Endothelial cell of umbilical vein (primary cell): ENCODE results near the gene AIDA. TPM values are rescaled to one million over a fixed set of nuclear protein-coding genes. Genes with fewer than 3 reads are reported as not detected.
A peak's percentile ranks its signal among the peaks of the same experiment; 100 is the strongest.

ENCODE experiments used
- BruUV-seq: library from RNA; stranded (reverse); fragments of 400-500 nt; replicated peaks from 2 replicates; lab custom pipeline; 2021; lab: Mats Ljungman, UMichigan
- CTCF ChIA-PET: fragments of 300-600, 350-600 bp; sonication (Branson Sonifier 250); formaldehyde crosslinking; loops from one replicate; lab custom pipeline; 2021; ENCODE audit warnings: antibody characterized with exemption, inconsistent platforms; lab: Charles Lee
- POLR2A ChIA-PET: fragments of 300-600, 350-600 bp; sonication (Branson Sonifier 250); formaldehyde crosslinking; loops from one replicate; lab custom pipeline; 2021; ENCODE audit warnings: antibody characterized with exemption, inconsistent platforms; lab: Charles Lee
- DNase-seq: peaks from one replicate; pipeline ENCODE4 v3.0.0-alpha.2; 2011; ENCODE audit warnings: low read depth, low spot score
- FAIRE-seq: peaks from 2 replicates; lab custom pipeline; 2011; peaks lifted over from hg19 to GRCh38; lab: Jason Lieb, UNC
- H2AFZ ChIP-seq: 2 replicates; pipeline ENCODE4 v1.6.0; 2012; ENCODE audit warnings: low read depth, low read length, control low read depth, inconsistent platforms
- H3K27ac ChIP-seq: 2 replicates; pipeline ENCODE4 v1.5.1; 2011; ENCODE audit warnings: low read depth, mild to moderate bottlenecking, control low read depth, low read length, moderate library complexity; ENCODE audit not compliant: insufficient read depth
- H3K27me3 ChIP-seq, 2 experiments: 2 replicates each; pipeline versions ENCODE4 v1.6.0 to v1.6.1; 2011; ENCODE audit warnings: low read length in 2 of 2, mixed read lengths in 1 of 2; ENCODE audit not compliant: control insufficient read depth in 2 of 2, insufficient read depth in 2 of 2
- H3K36me3 ChIP-seq, 2 experiments: 2 replicates in 1 of 2; 3 replicates in 1 of 2; pipeline ENCODE4 v1.5.1; 2011; ENCODE audit warnings: low read length in 2 of 2, mild to moderate bottlenecking in 1 of 2, moderate library complexity in 1 of 2; ENCODE audit not compliant: control insufficient read depth in 2 of 2, insufficient read depth in 2 of 2; ENCODE audit errors: extremely low read depth in 1 of 2
- H3K4me1 ChIP-seq: 3 replicates; pipeline ENCODE4 v1.5.1; 2011; ENCODE audit warnings: mild to moderate bottlenecking, low read length; ENCODE audit not compliant: control insufficient read depth, insufficient read depth; ENCODE audit errors: extremely low read depth
- H3K4me2 ChIP-seq: 2 replicates; pipeline ENCODE4 v1.6.1; 2011; ENCODE audit warnings: low read length, control low read depth, mixed read lengths; ENCODE audit not compliant: insufficient read depth
- H3K4me3 ChIP-seq, 3 experiments: fragments of 200-600 bp in 1 of 3; sonication (generic), shearing (Covaris generic) in 1 of 3; replicated peaks in 1 of 3; 2 replicates each; pipeline ENCODE4 v1.5.1; 2011 to 2016; ENCODE audit warnings: control low read depth in 3 of 3, low read length in 3 of 3, mild to moderate bottlenecking in 2 of 3, inconsistent platforms in 1 of 3, low read depth in 1 of 3, moderate library complexity in 1 of 3; ENCODE audit not compliant: insufficient read depth in 1 of 3
- H3K79me2 ChIP-seq: 2 replicates; pipeline ENCODE4 v1.6.0; 2012; ENCODE audit warnings: low read length, inconsistent platforms; ENCODE audit not compliant: control insufficient read depth, insufficient read depth
- H3K9ac ChIP-seq: replicated peaks from 2 replicates; pipeline ENCODE3; 2011; ENCODE audit warnings: low read length, control low read depth; ENCODE audit not compliant: insufficient read depth; ENCODE audit errors: extremely low read depth
- H3K9me1 ChIP-seq: replicated peaks from 3 replicates; pipeline ENCODE4 v1.6.0; 2011; ENCODE audit warnings: mild to moderate bottlenecking, low read length; ENCODE audit not compliant: control insufficient read depth, insufficient read depth; ENCODE audit errors: extremely low read depth
- H3K9me3 ChIP-seq: replicated peaks from 2 replicates; pipeline ENCODE4 v1.5.1; 2012; ENCODE audit warnings: low read length, inconsistent platforms; ENCODE audit not compliant: control insufficient read depth, insufficient read depth
- H4K20me1 ChIP-seq: replicated peaks from 2 replicates; pipeline ENCODE3; 2011; ENCODE audit warnings: mild to moderate bottlenecking, low read length; ENCODE audit not compliant: control insufficient read depth, insufficient read depth; ENCODE audit errors: extremely low read depth
- EZH2 ChIP-seq: IDR thresholded peaks from 2 replicates; pipeline ENCODE4 v1.6.1; 2012; ENCODE audit warnings: borderline replicate concordance, low read depth, mild to moderate bottlenecking, moderate library complexity, low read length, inconsistent platforms; ENCODE audit not compliant: severe bottlenecking
- POLR2A ChIP-seq: IDR thresholded peaks from 2 replicates; pipeline ENCODE4 v1.6.1; 2012; ENCODE audit warnings: low read depth, mild to moderate bottlenecking, control low read depth, low read length
- POLR2AphosphoS5 ChIP-seq: IDR thresholded peaks from 2 replicates; pipeline ENCODE4 v1.6.1; 2012; ENCODE audit warnings: low read depth, mild to moderate bottlenecking, control low read depth, low read length, moderate library complexity; ENCODE audit not compliant: insufficient read depth
- dilution Hi-C: fragments of 300-500 bp; cut with MboI; formaldehyde crosslinking; loops from one replicate; pipeline ENCODE4 v1.15.0; 2019; ENCODE audit warnings: low sequenced_read_pairs; ENCODE audit not compliant: extremely low pct_ligation_motif_present
- intact Hi-C: fragments of 100-400 bp; cut with micrococcal nuclease; formaldehyde crosslinking; loops from one replicate; pipeline ENCODE4 v1.10.0; 2022
- polyA plus RNA-seq, 4 experiments: library from polyadenylated mRNA; depleted of rRNA in 3 of 4; stranded (reverse) in 3 of 4; unstranded in 1 of 4; fragments of >200 nt; gene quantifications; 2 replicates each; pipeline versions ENCODE4 v1.2.1 to v1.2.3, GENCODE V29; 2011 to 2012; ENCODE audit warnings: missing spikeins in 1 of 4
- total RNA-seq: library from RNA; stranded (reverse); gene quantifications from 2 replicates; pipeline ENCODE4 v1.2.3, GENCODE V29; 2021

AIDA gene
- total and polyA plus RNA-seq, 2 donors (not counting 3 experiments of a cell fraction or from before 2014, with no cell fraction given) = 32.8 to 75.4 TPM

- Histone ChIP-seq H3K27me3 (no peaks in the 10 kb centered on the region), H3K9ac (no peak overlapping the region), H3K4me2 (no peak overlapping the region), H3K27ac (no peak overlapping the region), H3K9me3 (no peaks in the 10 kb centered on the region), H2AFZ (no peak overlapping the region), H4K20me1 (no peaks in the 10 kb centered on the region), H3K4me1 (no peaks in the 10 kb centered on the region), H3K36me3 (peaks cover 17 to 30% of the 10 kb centered on the region in 2 experiments), H3K4me3 (no peak overlapping the region), H3K79me2 (no peaks in the 10 kb centered on the region), H3K9me1 (no peaks in the 10 kb centered on the region)
- CTCF ChIA-PET = no interaction called here
- POLR2A ChIA-PET = no interaction called here
- no peak for DNase-seq
- no peak for TF ChIP-seq POLR2A
- BruUV-seq = no TSS peak
- FAIRE-seq = no peak
- intact Hi-C loops = no loop called here
- dilution Hi-C loops = no loop called here
Observed at GRCh38 chr1:222652676-222653075, 59.6 kb downstream of the AIDA start.

DNA sequence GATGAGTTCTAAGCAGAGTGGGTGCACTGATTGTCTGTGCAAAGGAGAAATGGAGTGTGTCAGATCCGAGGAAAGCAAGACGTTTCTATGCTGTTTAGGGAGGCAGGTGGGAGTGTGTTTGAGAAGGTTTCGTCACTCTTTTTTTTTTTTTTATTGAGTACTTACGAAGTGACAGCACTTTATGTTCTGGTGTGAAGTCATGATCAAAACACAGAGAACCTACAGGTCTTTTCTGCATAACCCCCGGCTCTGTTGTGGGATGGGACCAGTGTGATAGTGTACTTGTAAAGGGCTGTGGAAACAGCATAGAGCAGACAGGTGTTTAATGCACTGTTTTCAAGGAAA lies 67.7 kb downstream of the AIDA start:
- H3K27me3 ChIP-seq = no peaks in the 10 kb centered on the region
- no peaks in the 10 kb centered on the region for H3K9me3 ChIP-seq
- H4K20me1 ChIP-seq = no peaks in the 10 kb centered on the region
- H3K79me2 ChIP-seq = peaks cover 11% of the 10 kb centered on the region
- TF ChIP-seq POLR2AphosphoS5 (no peak), EZH2 (no peak)
- FAIRE-seq = no peak
- DNase-seq = no peak
- H3K4me1 ChIP-seq = peaks cover 13% of the 10 kb centered on the region
- POLR2A ChIA-PET = no interaction called here
- CTCF ChIA-PET = interaction anchor here (1.5 to 2.9 kb wide), 3 partner anchors 10 to 179 kb away, joined by 3 to 24 read pairs (median 11); no protein-coding TSS in a partner anchor
- H3K4me2 ChIP-seq = peak overlapping the region; percentile 77
- peak overlapping the region; percentile 93 for H3K27ac ChIP-seq
- peak overlapping the region; percentile 32 for H2AFZ ChIP-seq
- TSS peak; percentile 77 for BruUV-seq
- dilution Hi-C loops (no loop called here), intact Hi-C loops (loop anchor here (1.0 to 5.0 kb wide), 5 partner anchors 26 to 1492 kb away; partner anchors contain the start of gene MIA3)
- H3K36me3 ChIP-seq = no peaks in the 10 kb centered on the region
- H3K4me3 ChIP-seq = peak overlapping the region; percentile 34 to 98 (median 68)
- H3K9me1 ChIP-seq = no peaks in the 10 kb centered on the region
- peak overlapping the region; percentile 94 for H3K9ac ChIP-seq
